Activated CD4-positive, alpha-beta T cell treated with anti-CD3 and anti-CD28 coated beads for 36 hours (primary cell): ENCODE data around the gene PRELID1. TPM values are rescaled to one million over a fixed set of nuclear protein-coding genes. Genes with fewer than 3 reads are reported as not detected.
A peak's percentile ranks its signal among the peaks of the same experiment; 100 is the strongest.
"Not testable (repeated sequence)": the region's sequence is repeated elsewhere in the genome, so short reads cannot be mapped to it uniquely, and the experiment has no call there.

Experiments used
- ATAC-seq: fragments of 200-7000 bp; cut with Tn5 transposase; one replicate; pipeline ENCODE4 v1.10.0; 2021; ENCODE audit warnings: mild to moderate bottlenecking, moderate library complexity
- CTCF ChIA-PET: fragments of 350-600 bp; sonication (Branson Sonifier 250); formaldehyde crosslinking; loops from one replicate; lab custom pipeline; 2021; ENCODE audit warnings: antibody characterized with exemption; lab: Charles Lee
- POLR2A ChIA-PET: fragments of 350-600 bp; sonication (Branson Sonifier 250); formaldehyde crosslinking; loops from one replicate; lab custom pipeline; 2021; ENCODE audit warnings: antibody characterized with exemption, inconsistent platforms; lab: Charles Lee
- DNase-seq: peaks from one replicate; pipeline ENCODE4 v3.0.0-alpha.2; 2020
- H3K27ac Mint-ChIP-seq: one replicate; pipeline ENCODE4 v1.8.0; 2021; ENCODE audit warnings: mixed read lengths
- H3K27me3 Mint-ChIP-seq: one replicate; pipeline ENCODE4 v1.8.0; 2021; ENCODE audit warnings: mixed read lengths
- H3K36me3 Mint-ChIP-seq: one replicate; pipeline ENCODE4 v1.8.0; 2021; ENCODE audit warnings: low read depth, mixed read lengths
- H3K4me1 Mint-ChIP-seq: one replicate; pipeline ENCODE4 v1.8.0; 2021; ENCODE audit warnings: mixed read lengths
- H3K4me3 Mint-ChIP-seq: one replicate; pipeline ENCODE4 v1.8.0; 2021; ENCODE audit warnings: mild to moderate bottlenecking, moderate library complexity, mixed read lengths
- H3K9me3 Mint-ChIP-seq: one replicate; pipeline ENCODE4 v1.8.0; 2021; ENCODE audit warnings: low read depth, mixed read lengths
- intact Hi-C, 2 experiments: fragments of 100-400 bp; cut with DNase I in 1 of 2; cut with micrococcal nuclease in 1 of 2; formaldehyde crosslinking; loops; one replicate each; pipeline versions ENCODE4 v1.14.2 to v1.15.1; 2022 to 2024; cut with DNase I, micrococcal nuclease
- total RNA-seq, 2 experiments: library from RNA; stranded (reverse); gene quantifications; one replicate each; pipeline ENCODE4 v1.2.3, GENCODE V29; 2021

PRELID1 gene
- total RNA-seq, 2 experiments from 2014 or later, result 266 to 362 TPM

DNA sequence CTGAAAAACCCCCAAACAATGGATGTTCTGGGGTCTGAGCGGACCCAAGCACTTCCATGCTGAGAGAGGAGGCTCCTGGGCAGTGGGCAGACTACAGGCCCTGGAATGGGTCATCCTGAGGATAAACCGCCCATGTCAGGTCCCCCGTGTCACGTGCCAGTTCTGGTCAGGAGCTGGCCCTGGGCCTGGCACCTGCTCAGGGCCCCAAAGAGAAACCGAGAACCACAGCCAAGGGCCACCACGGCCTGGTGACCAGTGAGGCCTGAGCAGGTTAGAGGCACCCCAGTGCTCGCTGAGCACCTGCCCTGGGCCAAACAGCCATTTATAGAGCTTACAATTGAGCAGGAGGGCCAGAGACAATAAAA, 32.1 kb downstream of the PRELID1 start:
- H3K36me3 Mint-ChIP-seq, result peaks cover 48% of the 10 kb centered on the region
- intact Hi-C loops, result loop anchor here in 1 of 2 experiments (2.0 kb wide), 1 partner anchor 17 kb away; no protein-coding TSS in a partner anchor
- ChIA-PET POLR2A (interaction anchor here (1.1 kb wide), 1 partner anchor 12 kb away, joined by 6 read pairs; no protein-coding TSS in a partner anchor), CTCF (interaction anchor here (2.1 kb wide), 1 partner anchor 15 kb away, joined by 5 read pairs; the partner anchor contains the start of gene LMAN2)
- H3K27ac Mint-ChIP-seq, result no peak overlapping the region
- no peak overlapping the region for H3K4me3 Mint-ChIP-seq
- H3K4me1 Mint-ChIP-seq, result peaks cover 13% of the 10 kb centered on the region
- ATAC-seq (no peak), DNase-seq (no peak)
- no peaks in the 10 kb centered on the region for H3K9me3 Mint-ChIP-seq
- H3K27me3 Mint-ChIP-seq, result no peaks in the 10 kb centered on the region

DNA sequence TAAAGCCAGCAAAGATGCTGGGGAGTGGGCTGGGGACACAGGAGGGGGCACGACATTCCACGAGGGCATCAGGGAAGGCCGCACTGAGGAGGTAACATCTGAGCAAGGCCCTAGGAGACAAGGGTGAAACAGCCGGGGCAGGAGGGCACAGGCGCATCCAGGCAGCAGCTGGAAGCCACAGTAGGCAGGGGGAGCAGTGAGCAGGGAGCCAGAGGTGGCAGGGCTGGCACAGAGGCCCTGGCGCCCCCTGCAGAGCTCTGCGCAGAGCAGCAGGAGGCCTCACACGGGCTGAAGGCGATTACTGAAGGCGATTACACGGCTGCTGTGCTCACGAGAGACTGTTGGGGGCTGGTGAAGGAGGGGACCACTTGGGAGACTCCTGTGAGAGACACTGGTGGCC, 32.5 kb downstream of the PRELID1 start:
- ATAC-seq, result peak; percentile 91
- H3K36me3 Mint-ChIP-seq, result peaks cover 48% of the 10 kb centered on the region
- no peaks in the 10 kb centered on the region for H3K27me3 Mint-ChIP-seq

GRCh38 chr5:177336603-177337494, 33.2 kb downstream of the PRELID1 start:
- DNase-seq, result no peak
- H3K9me3 Mint-ChIP-seq, result no peaks in the 10 kb centered on the region
- intact Hi-C loops, result loop anchor here in 1 of 2 experiments (2.0 kb wide), 1 partner anchor 18 kb away; no protein-coding TSS in a partner anchor
- no peak overlapping the region for H3K4me3 Mint-ChIP-seq
- H3K27ac Mint-ChIP-seq, result no peak overlapping the region
- H3K27me3 Mint-ChIP-seq, result no peaks in the 10 kb centered on the region
- ATAC-seq, result no peak
- peaks cover 14% of the 10 kb centered on the region for H3K4me1 Mint-ChIP-seq
- peaks cover 47% of the 10 kb centered on the region for H3K36me3 Mint-ChIP-seq
- ChIA-PET POLR2A (interaction anchor here (0.6 kb wide), 1 partner anchor 100 kb away, joined by 3 read pairs; no protein-coding TSS in a partner anchor), CTCF (interaction anchor here (1.0 to 2.1 kb wide), 2 partner anchors 10 to 14 kb away, joined by 3 to 5 read pairs; partner anchors contain the start of gene LMAN2)

More for the DNA sequence above, 32.5 kb downstream of the PRELID1 start:
- POLR2A ChIA-PET, result interaction anchor here (1.1 kb wide), 1 partner anchor 12 kb away, joined by 6 read pairs; no protein-coding TSS in a partner anchor
- no peaks in the 10 kb centered on the region for H3K9me3 Mint-ChIP-seq
- H3K27ac Mint-ChIP-seq, result no peak overlapping the region
- peaks cover 13% of the 10 kb centered on the region for H3K4me1 Mint-ChIP-seq
- H3K4me3 Mint-ChIP-seq, result no peak overlapping the region
- peak; percentile 75 for DNase-seq
- intact Hi-C loops, result loop anchor here in 1 of 2 experiments (2.0 kb wide), 1 partner anchor 17 kb away; no protein-coding TSS in a partner anchor
- CTCF ChIA-PET, result interaction anchor here (1.0 to 2.1 kb wide), 2 partner anchors 9 to 15 kb away, joined by 3 to 5 read pairs; partner anchors contain the start of gene LMAN2

GRCh38 chr5:177338251-177339106, 34.9 kb downstream of the PRELID1 start:
- Mint-ChIP-seq H3K27ac (no peak overlapping the region), H3K27me3 (no peaks in the 10 kb centered on the region), H3K9me3 (no peaks in the 10 kb centered on the region), H3K4me3 (no peak overlapping the region), H3K36me3 (peaks cover 43% of the 10 kb centered on the region), H3K4me1 (peaks cover 16% of the 10 kb centered on the region)
- DNase-seq (no peak), ATAC-seq (no peak)
- ChIA-PET CTCF (interaction anchor here (0.5 to 0.7 kb wide), 3 partner anchors 13 to 45 kb away, joined by 3 to 4 read pairs (median 3); no protein-coding TSS in a partner anchor), POLR2A (no interaction called here)
- intact Hi-C loops, result no loop called here

DNA sequence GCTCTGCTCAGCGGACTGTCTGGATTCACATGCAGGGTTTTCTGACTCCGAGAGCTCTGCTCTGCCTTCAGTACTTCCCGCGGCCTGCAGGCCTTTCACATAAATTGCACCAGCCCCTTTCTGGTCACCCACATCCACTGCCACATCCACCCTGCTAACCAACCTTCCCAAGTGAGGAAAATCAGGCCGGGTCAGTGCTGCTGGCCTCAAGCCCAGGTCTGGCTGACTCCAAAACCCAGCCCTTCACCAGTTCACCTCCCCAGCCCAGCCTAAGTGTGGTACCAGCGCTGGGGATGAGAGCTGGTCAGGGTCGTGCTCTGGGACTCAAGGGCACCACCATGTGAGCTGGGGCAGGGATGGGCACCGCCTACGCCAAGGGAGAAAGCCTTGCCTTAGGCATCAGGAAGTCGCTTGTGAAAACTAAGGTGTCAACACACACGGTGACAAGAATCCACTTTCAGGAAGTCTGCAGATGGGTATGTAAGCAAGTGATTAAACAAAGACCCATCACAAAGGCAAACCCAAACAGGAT, 35.6 kb downstream of the PRELID1 start:
- Mint-ChIP-seq H3K4me1 (peaks cover 18% of the 10 kb centered on the region), H3K4me3 (no peak overlapping the region), H3K9me3 (no peaks in the 10 kb centered on the region), H3K27me3 (no peaks in the 10 kb centered on the region), H3K27ac (peak overlapping the region; percentile 9), H3K36me3 (peaks cover 40% of the 10 kb centered on the region)
- ATAC-seq, result no peak
- POLR2A ChIA-PET, result no interaction called here
- intact Hi-C loops, result no loop called here
- no peak for DNase-seq
- CTCF ChIA-PET, result interaction anchor here (0.5 to 0.7 kb wide), 2 partner anchors 14 to 17 kb away, joined by 3 to 4 read pairs; no protein-coding TSS in a partner anchor

GRCh38 chr5:177343000-177343399, 39.4 kb downstream of the PRELID1 start:
- CTCF ChIA-PET, result interaction anchor here (1.0 to 1.4 kb wide), 2 partner anchors 27 to 272 kb away, joined by 3 to 4 read pairs; no protein-coding TSS in a partner anchor
- H3K4me3 Mint-ChIP-seq, H3K27ac Mint-ChIP-seq, H3K27me3 Mint-ChIP-seq, DNase-seq, H3K9me3 Mint-ChIP-seq, ATAC-seq, POLR2A ChIA-PET, intact Hi-C loops: not testable (repeated sequence)
- peaks cover 28% of the 10 kb centered on the region for H3K36me3 Mint-ChIP-seq
- H3K4me1 Mint-ChIP-seq, result peaks cover 28% of the 10 kb centered on the region

- ATAC-seq (no peak), DNase-seq (no peak)
- Mint-ChIP-seq H3K27ac (no peak overlapping the region), H3K36me3 (peaks cover 28% of the 10 kb centered on the region), H3K9me3 (no peaks in the 10 kb centered on the region), H3K27me3 (no peaks in the 10 kb centered on the region), H3K4me3 (no peak overlapping the region), H3K4me1 (peaks cover 29% of the 10 kb centered on the region)
- intact Hi-C loops, result no loop called here
- ChIA-PET CTCF (interaction anchor here (0.7 to 1.3 kb wide), 2 partner anchors 24 to 31 kb away, joined by 3 to 4 read pairs; no protein-coding TSS in a partner anchor), POLR2A (no interaction called here)
Measured at GRCh38 chr5:177343777-177344176, 40.2 kb downstream of the PRELID1 start.

GRCh38 chr5:177344891-177345290, 41.3 kb downstream of the PRELID1 start:
- Mint-ChIP-seq H3K27me3 (no peaks in the 10 kb centered on the region), H3K9me3 (no peaks in the 10 kb centered on the region), H3K36me3 (peaks cover 29% of the 10 kb centered on the region), H3K4me3 (no peak overlapping the region), H3K4me1 (peaks cover 33% of the 10 kb centered on the region), H3K27ac (no peak overlapping the region)
- ATAC-seq (no peak), DNase-seq (no peak)
- ChIA-PET CTCF (interaction anchor here (1.5 kb wide), 1 partner anchor 16 kb away, joined by 4 read pairs; no protein-coding TSS in a partner anchor), POLR2A (interaction anchor here (0.6 kb wide), 1 partner anchor 27 kb away, joined by 4 read pairs; no protein-coding TSS in a partner anchor)
- intact Hi-C loops, result no loop called here

DNA sequence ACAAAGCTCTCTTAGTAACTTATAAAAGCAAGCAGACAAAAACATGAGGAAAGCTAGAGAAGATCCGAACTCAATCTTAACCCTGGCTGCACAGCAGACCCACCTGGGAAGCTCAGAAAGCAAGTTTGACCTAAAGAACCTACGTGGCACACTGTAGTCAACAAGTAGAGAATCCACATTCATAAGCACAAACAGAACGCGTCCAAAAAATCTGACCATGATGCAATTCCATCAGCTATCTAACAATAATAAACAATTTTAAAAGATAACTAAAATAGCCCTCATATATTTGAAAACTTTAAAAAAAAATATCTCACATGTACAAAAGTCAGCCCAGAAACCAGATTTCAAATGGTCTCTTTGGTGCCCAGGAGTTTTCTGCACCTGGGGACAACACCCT, 43.2 kb downstream of the PRELID1 start:
- Mint-ChIP-seq H3K4me3 (no peak overlapping the region), H3K4me1 (peaks cover 35% of the 10 kb centered on the region), H3K27ac (peak overlapping the region; percentile 15)

GRCh38 chr5:177347699-177348098, 44.1 kb downstream of the PRELID1 start:
- H3K27me3 Mint-ChIP-seq, result no peaks in the 10 kb centered on the region
- H3K9me3 Mint-ChIP-seq, result no peaks in the 10 kb centered on the region
- POLR2A ChIA-PET, result no interaction called here
- no peak overlapping the region for H3K4me3 Mint-ChIP-seq
- no peak overlapping the region for H3K27ac Mint-ChIP-seq
- CTCF ChIA-PET, result interaction anchor here (0.7 to 2.5 kb wide), 4 partner anchors 10 to 43 kb away, joined by 3 to 7 read pairs (median 4); partner anchors contain the start of gene RGS14
- DNase-seq (no peak), ATAC-seq (no peak)
- H3K36me3 Mint-ChIP-seq, result peaks cover 22% of the 10 kb centered on the region
- peaks cover 35% of the 10 kb centered on the region for H3K4me1 Mint-ChIP-seq
- intact Hi-C loops, result no loop called here

More for the DNA sequence above, 43.2 kb downstream of the PRELID1 start:
- ChIA-PET CTCF (interaction anchor here (0.6 to 2.5 kb wide), 5 partner anchors 10 to 57 kb away, joined by 3 to 7 read pairs (median 4); partner anchors contain the start of gene RGS14), POLR2A (no interaction called here)
- H3K27me3 Mint-ChIP-seq, result no peaks in the 10 kb centered on the region
- ATAC-seq (no peak), DNase-seq (no peak)
- no peaks in the 10 kb centered on the region for H3K9me3 Mint-ChIP-seq
- peaks cover 22% of the 10 kb centered on the region for H3K36me3 Mint-ChIP-seq
- intact Hi-C loops, result no loop called here
